ENCODE data around the gene UTF1. TPM values are rescaled to one million over a fixed set of nuclear protein-coding genes. Genes with fewer than 3 reads are reported as not detected.
A peak's percentile ranks its signal among the peaks of the same experiment; 100 is the strongest.

UTF1 gene
- total and polyA plus RNA-seq, 2 experiments from 2014 or later, result not detected

DNA sequence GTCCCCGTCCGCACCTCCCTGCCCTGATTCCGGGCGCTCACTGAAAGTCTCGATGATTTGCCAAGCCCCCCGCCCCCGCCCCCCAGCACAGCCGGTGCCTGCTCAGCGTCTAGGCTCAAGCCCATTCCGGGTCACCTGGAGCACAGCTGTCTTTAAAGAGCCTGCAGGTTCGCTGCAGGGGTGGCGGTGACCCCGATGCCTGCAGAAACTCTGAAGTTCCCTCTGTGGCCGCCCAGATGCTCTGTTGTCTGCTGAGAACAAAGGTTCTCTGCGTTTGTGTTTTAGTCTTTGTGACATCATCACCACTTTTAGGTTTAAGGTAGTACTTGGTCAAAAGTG lies 8.4 kb downstream of the UTF1 start:
- H3K36me3 ChIP-seq, result no peaks in the 10 kb centered on the region
- H3K4me3 ChIP-seq, result no peak overlapping the region
- no peaks in the 10 kb centered on the region for H3K9me3 ChIP-seq (ENCODE audit: low read depth)
- TF ChIP-seq CTCF (IDR thresholded peaks at IDR 0.05; ENCODE audit: low read depth, low read length), result no peak
- H3K27me3 ChIP-seq, result peaks cover 64% of the 10 kb centered on the region
- DNase-seq (ENCODE audit: low read depth in 1 of 2, low spot score in 1 of 2), result no peak
- H3K4me1 ChIP-seq (ENCODE audit: low read depth), result no peaks in the 10 kb centered on the region
- no peak overlapping the region for H3K27ac ChIP-seq

DNA sequence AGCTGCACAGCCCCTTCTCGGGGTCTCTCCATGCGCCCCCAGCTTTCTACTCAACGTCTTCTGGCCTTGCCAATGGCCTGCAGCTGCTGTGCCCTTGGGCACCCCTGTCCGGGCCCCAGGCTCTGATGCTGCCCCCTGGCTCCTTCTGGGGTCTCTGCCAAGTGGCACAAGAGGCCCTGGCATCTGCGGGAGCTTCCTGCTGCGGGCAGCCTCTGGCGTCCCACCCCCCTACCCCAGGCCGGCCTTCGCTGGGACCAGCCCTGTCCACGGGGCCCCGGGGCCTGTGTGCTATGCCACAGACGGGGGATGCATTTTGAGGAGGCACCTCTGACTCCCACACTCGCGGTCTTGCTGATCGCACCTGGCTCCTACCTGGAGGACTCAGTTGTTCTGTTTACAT lies 10.0 kb downstream of the UTF1 start:
- H3K27me3 ChIP-seq, result peaks cover 49% of the 10 kb centered on the region
- H3K36me3 ChIP-seq, result no peaks in the 10 kb centered on the region
- H3K9me3 ChIP-seq (ENCODE audit: low read depth), result no peaks in the 10 kb centered on the region
- H3K27ac ChIP-seq, result no peak overlapping the region
- H3K4me1 ChIP-seq (ENCODE audit: low read depth), result no peaks in the 10 kb centered on the region
- TF ChIP-seq CTCF (IDR thresholded peaks at IDR 0.05; ENCODE audit: low read depth, low read length), result no peak
- H3K4me3 ChIP-seq, result no peak overlapping the region
- DNase-seq (ENCODE audit: low read depth in 1 of 2, low spot score in 1 of 2), result no peak

- H3K4me3 ChIP-seq, result no peak overlapping the region
- TF ChIP-seq CTCF (IDR thresholded peaks at IDR 0.05; ENCODE audit: low read depth, low read length), result no peak
- no peak for DNase-seq (ENCODE audit: low read depth in 1 of 2, low spot score in 1 of 2)
- peaks cover 5% of the 10 kb centered on the region for H3K4me1 ChIP-seq (ENCODE audit: low read depth)
- H3K27me3 ChIP-seq, result peaks cover 32% of the 10 kb centered on the region
- H3K27ac ChIP-seq, result no peak overlapping the region
- no peaks in the 10 kb centered on the region for H3K36me3 ChIP-seq
- no peaks in the 10 kb centered on the region for H3K9me3 ChIP-seq (ENCODE audit: low read depth)
These were observed 11.6 kb downstream of the UTF1 start for GRCh38 chr10:133241501-133242205.

GRCh38 chr10:133242611-133243356 lies 12.8 kb downstream of the UTF1 start:
- no peak for TF ChIP-seq CTCF (IDR thresholded peaks at IDR 0.05; ENCODE audit: low read depth, low read length)
- no peaks in the 10 kb centered on the region for H3K36me3 ChIP-seq
- H3K4me1 ChIP-seq (ENCODE audit: low read depth), result peaks cover 5% of the 10 kb centered on the region
- DNase-seq (ENCODE audit: low read depth in 1 of 2, low spot score in 1 of 2), result peak in 1 of 2 donors; percentile 17
- peaks cover 21% of the 10 kb centered on the region for H3K27me3 ChIP-seq
- H3K4me3 ChIP-seq, result no peak overlapping the region
- no peak overlapping the region for H3K27ac ChIP-seq
- H3K9me3 ChIP-seq (ENCODE audit: low read depth), result no peaks in the 10 kb centered on the region

GRCh38 chr10:133243593-133243992 lies 13.6 kb downstream of the UTF1 start:
- H3K9me3 ChIP-seq (ENCODE audit: low read depth), result no peaks in the 10 kb centered on the region
- TF ChIP-seq CTCF (IDR thresholded peaks at IDR 0.05; ENCODE audit: low read depth, low read length), result no peak
- peaks cover 13% of the 10 kb centered on the region for H3K27me3 ChIP-seq
- DNase-seq (ENCODE audit: low read depth in 1 of 2, low spot score in 1 of 2), result no peak
- peaks cover 5% of the 10 kb centered on the region for H3K4me1 ChIP-seq (ENCODE audit: low read depth)
- H3K36me3 ChIP-seq, result no peaks in the 10 kb centered on the region
- H3K27ac ChIP-seq, result no peak overlapping the region
- no peak overlapping the region for H3K4me3 ChIP-seq
